Activated CD8-positive, alpha-beta T cell treated with anti-CD3 and anti-CD28 coated beads for 36 hours (primary cell): Measurements from ENCODE around the gene C10orf120. TPM values are rescaled to one million over a fixed set of nuclear protein-coding genes. Genes with fewer than 3 reads are reported as not detected.

Source experiments
- ATAC-seq: fragments of 200-7000 bp; cut with Tn5 transposase; one replicate; pipeline ENCODE4 v1.10.0; 2021; ENCODE audit warnings: mild to moderate bottlenecking, moderate library complexity
- CTCF ChIA-PET: fragments of 350-600 bp; sonication (Branson Sonifier 250); formaldehyde crosslinking; loops from one replicate; lab custom pipeline; 2021; ENCODE audit warnings: antibody characterized with exemption; lab: Charles Lee
- POLR2A ChIA-PET: fragments of 350-600 bp; sonication (Branson Sonifier 250); formaldehyde crosslinking; loops from one replicate; lab custom pipeline; 2021; ENCODE audit warnings: antibody characterized with exemption; lab: Charles Lee
- DNase-seq: peaks from one replicate; pipeline ENCODE4 v3.0.0-alpha.2; 2020
- H3K27ac Mint-ChIP-seq: one replicate; pipeline ENCODE4 v1.8.0; 2021; ENCODE audit warnings: mild to moderate bottlenecking, mixed read lengths
- H3K27me3 Mint-ChIP-seq: one replicate; pipeline ENCODE4 v1.8.0; 2021; ENCODE audit warnings: mixed read lengths
- H3K36me3 Mint-ChIP-seq: one replicate; pipeline ENCODE4 v1.8.0; 2021; ENCODE audit warnings: low read depth, mixed read lengths
- H3K4me1 Mint-ChIP-seq: one replicate; pipeline ENCODE4 v1.8.0; 2021; ENCODE audit warnings: low read depth, mixed read lengths
- H3K4me3 Mint-ChIP-seq: one replicate; pipeline ENCODE4 v1.8.0; 2021; ENCODE audit warnings: mild to moderate bottlenecking, moderate library complexity, mixed read lengths
- H3K9me3 Mint-ChIP-seq: one replicate; pipeline ENCODE4 v1.8.0; 2021; ENCODE audit warnings: mixed read lengths
- intact Hi-C: fragments of 100-400 bp; cut with micrococcal nuclease; formaldehyde crosslinking; loops from one replicate; pipeline ENCODE4 v1.10.0; 2022
- total RNA-seq, 2 experiments: library from RNA; stranded (reverse); gene quantifications; one replicate each; pipeline ENCODE4 v1.2.3, GENCODE V29; 2021
- TF ChIP-seq, protein P1 (sequence below): fragments of 200-600 bp; IDR thresholded peaks from one replicate; pipeline ENCODE4 v1.8.0; 2022; ENCODE audit warnings: antibody characterized with exemption, mild to moderate bottlenecking

Gene C10orf120
- total RNA-seq, 2 experiments from 2014 or later, result not detected

DNA sequence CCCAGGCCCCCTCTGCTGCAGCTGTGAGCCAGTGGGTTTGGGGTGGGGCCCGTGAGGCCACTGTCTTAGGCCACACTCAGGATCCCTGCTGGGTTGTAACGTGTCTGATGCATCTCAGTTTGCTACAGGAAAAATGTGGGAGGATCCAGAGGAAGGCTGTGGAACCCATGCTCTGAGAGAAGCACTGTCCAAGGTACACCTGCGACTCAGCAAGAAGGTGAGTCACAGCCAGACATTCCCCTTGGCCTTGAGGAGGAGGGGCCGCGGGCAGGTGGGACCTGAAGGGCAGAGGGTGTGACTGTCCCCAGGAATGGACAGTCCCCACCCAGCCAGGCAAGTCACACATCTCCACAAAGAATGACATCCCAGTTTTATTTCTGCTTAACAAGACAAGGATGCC is 27.8 kb upstream of the C10orf120 start:
- ATAC-seq, result no peak
- H3K27ac Mint-ChIP-seq, result no peak overlapping the region
- H3K4me3 Mint-ChIP-seq, result no peak overlapping the region
- H3K27me3 Mint-ChIP-seq, result peaks cover 12% of the 10 kb centered on the region
- no peaks in the 10 kb centered on the region for H3K36me3 Mint-ChIP-seq
- intact Hi-C loops, result no loop called here
- H3K9me3 Mint-ChIP-seq, result no peaks in the 10 kb centered on the region
- TF ChIP-seq, protein P1, sequence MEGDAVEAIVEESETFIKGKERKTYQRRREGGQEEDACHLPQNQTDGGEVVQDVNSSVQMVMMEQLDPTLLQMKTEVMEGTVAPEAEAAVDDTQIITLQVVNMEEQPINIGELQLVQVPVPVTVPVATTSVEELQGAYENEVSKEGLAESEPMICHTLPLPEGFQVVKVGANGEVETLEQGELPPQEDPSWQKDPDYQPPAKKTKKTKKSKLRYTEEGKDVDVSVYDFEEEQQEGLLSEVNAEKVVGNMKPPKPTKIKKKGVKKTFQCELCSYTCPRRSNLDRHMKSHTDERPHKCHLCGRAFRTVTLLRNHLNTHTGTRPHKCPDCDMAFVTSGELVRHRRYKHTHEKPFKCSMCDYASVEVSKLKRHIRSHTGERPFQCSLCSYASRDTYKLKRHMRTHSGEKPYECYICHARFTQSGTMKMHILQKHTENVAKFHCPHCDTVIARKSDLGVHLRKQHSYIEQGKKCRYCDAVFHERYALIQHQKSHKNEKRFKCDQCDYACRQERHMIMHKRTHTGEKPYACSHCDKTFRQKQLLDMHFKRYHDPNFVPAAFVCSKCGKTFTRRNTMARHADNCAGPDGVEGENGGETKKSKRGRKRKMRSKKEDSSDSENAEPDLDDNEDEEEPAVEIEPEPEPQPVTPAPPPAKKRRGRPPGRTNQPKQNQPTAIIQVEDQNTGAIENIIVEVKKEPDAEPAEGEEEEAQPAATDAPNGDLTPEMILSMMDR, result no peak
- ChIA-PET CTCF (no interaction called here), POLR2A (no interaction called here)
- DNase-seq, result no peak
- H3K4me1 Mint-ChIP-seq, result no peaks in the 10 kb centered on the region

DNA sequence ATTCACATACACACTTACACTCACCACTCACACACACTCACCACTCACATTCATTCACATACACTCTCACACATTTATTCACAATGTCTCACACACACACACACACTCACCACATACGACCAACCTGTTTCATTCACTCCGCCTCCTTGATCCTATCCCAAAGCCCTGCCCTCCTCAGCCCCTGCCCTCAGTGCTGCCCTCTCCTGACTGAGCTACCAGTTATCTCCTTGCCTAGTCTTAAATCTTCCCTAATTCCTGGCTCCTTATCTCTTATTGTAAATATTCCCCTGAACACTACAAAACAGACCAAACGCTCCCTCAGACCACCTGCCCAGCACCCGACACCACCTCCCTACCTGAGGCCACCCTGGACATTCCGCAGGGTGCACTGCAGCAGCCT is 26.1 kb upstream of the C10orf120 start:
- POLR2A ChIA-PET, result interaction anchor here (0.6 kb wide), 1 partner anchor 1241 kb away, joined by 3 read pairs; no protein-coding TSS in a partner anchor
- TF ChIP-seq, protein P1, result no peak
- no peaks in the 10 kb centered on the region for H3K9me3 Mint-ChIP-seq
- H3K4me3 Mint-ChIP-seq, result no peak overlapping the region
- no peak for ATAC-seq
- no peak overlapping the region for H3K27ac Mint-ChIP-seq
- intact Hi-C loops, result no loop called here
- CTCF ChIA-PET, result no interaction called here
- H3K27me3 Mint-ChIP-seq, result peaks cover 10% of the 10 kb centered on the region
- no peaks in the 10 kb centered on the region for H3K4me1 Mint-ChIP-seq
- no peaks in the 10 kb centered on the region for H3K36me3 Mint-ChIP-seq
- DNase-seq, result no peak

- Mint-ChIP-seq H3K4me3 (no peak overlapping the region), H3K9me3 (no peaks in the 10 kb centered on the region), H3K4me1 (no peaks in the 10 kb centered on the region), H3K27ac (no peak overlapping the region), H3K36me3 (no peaks in the 10 kb centered on the region), H3K27me3 (peaks cover 10% of the 10 kb centered on the region)
- intact Hi-C loops, result no loop called here
- ChIA-PET CTCF (no interaction called here), POLR2A (no interaction called here)
- no peak for DNase-seq
- TF ChIP-seq, protein P1, result no peak
- ATAC-seq, result no peak
Measured at GRCh38 chr10:122725006-122725405, 25.4 kb upstream of the C10orf120 start.

- Mint-ChIP-seq H3K27me3 (peaks cover 3% of the 10 kb centered on the region), H3K36me3 (no peaks in the 10 kb centered on the region), H3K4me3 (no peak overlapping the region), H3K4me1 (no peaks in the 10 kb centered on the region), H3K27ac (no peak overlapping the region), H3K9me3 (no peaks in the 10 kb centered on the region)
- ATAC-seq, result no peak
- CTCF ChIA-PET, result no interaction called here
- intact Hi-C loops, result no loop called here
- POLR2A ChIA-PET, result no interaction called here
- DNase-seq, result no peak
- TF ChIP-seq, protein P1, result no peak
Measured at GRCh38 chr10:122721111-122721510, 21.5 kb upstream of the C10orf120 start.

GRCh38 chr10:122716025-122716424 is 16.4 kb upstream of the C10orf120 start:
- Mint-ChIP-seq H3K27me3 (no peaks in the 10 kb centered on the region), H3K36me3 (no peaks in the 10 kb centered on the region), H3K4me3 (no peak overlapping the region), H3K9me3 (no peaks in the 10 kb centered on the region), H3K27ac (no peak overlapping the region), H3K4me1 (no peaks in the 10 kb centered on the region)
- ATAC-seq (no peak), DNase-seq (no peak)
- ChIA-PET CTCF (no interaction called here), POLR2A (no interaction called here)
- TF ChIP-seq, protein P1, result no peak
- intact Hi-C loops, result no loop called here
